GM19468 (cell line): Measurements from ENCODE around the gene IQCF2.
"Not testable (repeated sequence)": the region's sequence is repeated elsewhere in the genome, so short reads cannot be mapped to it uniquely, and the experiment has no call there.

Source experiments
- ATAC-seq: cut with Tn5 transposase; IDR thresholded peaks from one replicate; pipeline ENCODE4 v1.9.1; 2021; ENCODE audit warnings: mild to moderate bottlenecking, moderate library complexity, moderate number of reproducible peaks; ENCODE audit not compliant: unreplicated experiment; ENCODE audit errors: extremely low read depth

Gene IQCF2

GRCh38 chr3:51875501-51875900 is 14.1 kb downstream of the IQCF2 start, which contains the start of gene IQCF5:
Gene IQCF5 (minus strand): TSS chr3:51875601. CDS start chr3:51875531, 70 bp downstream.
- ATAC-seq: no peak

- ATAC-seq: no peak
Observed at GRCh38 chr3:51876186-51876585, 14.8 kb downstream of the IQCF2 start.

- ATAC-seq: no peak
Observed at GRCh38 chr3:51879937-51880336, 18.5 kb downstream of the IQCF2 start.

- no peak for ATAC-seq
Observed at GRCh38 chr3:51886447-51886846, 25.0 kb downstream of the IQCF2 start.

- ATAC-seq: no peak
Observed at GRCh38 chr3:51887620-51888019, 26.2 kb downstream of the IQCF2 start.

- ATAC-seq: no peak
Observed at GRCh38 chr3:51888463-51889105, 27.2 kb downstream of the IQCF2 start.

- ATAC-seq: no peak
Observed at GRCh38 chr3:51891242-51892039, 30.0 kb downstream of the IQCF2 start.

- no peak for ATAC-seq
Observed at GRCh38 chr3:51894391-51894790, 33.0 kb downstream of the IQCF2 start.

- no peak for ATAC-seq
Observed at GRCh38 chr3:51894939-51895338, 33.5 kb downstream of the IQCF2 start.

GRCh38 chr3:51896607-51897305 is 35.3 kb downstream of the IQCF2 start:
- no peak for ATAC-seq

GRCh38 chr3:51897391-51897790 is 36.0 kb downstream of the IQCF2 start:
- no peak for ATAC-seq

- ATAC-seq: not testable (repeated sequence)
Observed at GRCh38 chr3:51900043-51900442, 38.6 kb downstream of the IQCF2 start.

GRCh38 chr3:51902361-51902760 is 40.9 kb downstream of the IQCF2 start:
- not testable (repeated sequence) for ATAC-seq

- ATAC-seq: no peak
Observed at GRCh38 chr3:51904034-51904823, 42.8 kb downstream of the IQCF2 start.

GRCh38 chr3:51908026-51908425 is 46.6 kb downstream of the IQCF2 start:
- ATAC-seq: no peak
